Measurements from ENCODE around the gene CACNA1B. TPM values are rescaled to one million over a fixed set of nuclear protein-coding genes. Genes with fewer than 3 reads are reported as not detected.

The CACNA1B gene
- total and polyA plus RNA-seq, 9 of the 15 experiments (the other 6 are each of a cell fraction or from before 2014, with no cell fraction given) = 0.01 to 0.04 TPM; not detected in 7

DNA sequence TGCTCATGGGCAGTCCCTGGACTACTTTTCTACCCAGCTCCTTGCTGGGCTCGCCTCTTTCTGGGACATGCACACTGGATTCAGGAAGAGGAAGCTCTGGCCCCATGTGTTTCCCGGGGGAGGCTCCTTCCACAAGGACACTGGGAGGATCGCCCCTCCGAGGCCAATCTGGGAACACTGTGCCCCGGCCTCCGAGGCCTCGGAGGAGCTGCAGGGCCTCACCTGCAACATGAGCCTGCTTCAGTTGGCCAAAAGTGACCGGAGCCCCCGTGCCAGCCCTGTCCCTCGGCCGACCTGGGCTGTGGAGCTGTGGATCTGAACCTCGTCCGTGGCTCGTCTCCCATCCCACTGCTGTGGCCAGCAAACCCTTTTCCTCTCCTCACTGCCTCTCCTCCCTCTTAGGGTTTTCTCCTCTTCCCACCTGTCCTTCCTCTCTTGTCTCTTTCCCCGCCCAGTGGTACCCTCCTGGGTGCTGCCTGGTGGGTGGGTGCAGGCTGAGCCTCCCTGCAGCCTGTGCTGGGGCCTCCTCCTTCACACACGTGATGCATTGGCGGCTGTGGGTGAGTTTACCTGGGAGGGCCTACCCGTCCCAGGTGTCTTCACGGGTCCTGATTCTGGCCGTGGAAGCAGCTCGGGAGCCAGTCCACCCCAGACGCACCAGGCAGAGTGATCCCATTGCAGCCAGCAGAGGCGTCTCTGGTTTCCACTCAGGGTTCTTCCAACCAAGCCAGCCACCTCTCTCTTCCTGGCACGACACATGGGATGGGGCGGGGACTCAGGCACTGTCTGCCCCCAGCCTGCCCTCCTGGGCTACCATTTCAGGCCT, 241.8 kb downstream of the CACNA1B start:
- ATAC-seq (no peak), DNase-seq (ENCODE audit: extremely low read depth in 1 of 4, low spot score in 3 of 4) (no peak), FAIRE-seq (no peak)
- no TSS peak for BruUV-seq (replicated peaks)
- Histone ChIP-seq H3K9ac (ENCODE audit: insufficient read depth in 1 of 2, low read depth in 2 of 2, low read length in 2 of 2) (no peak overlapping the region), H3K27me3 (ENCODE audit: control insufficient read depth in 2 of 2, insufficient read depth in 2 of 2, low read length in 2 of 2) (peaks cover 25 to 77% of the 10 kb centered on the region in 2 experiments), H4K20me1 (replicated peaks; ENCODE audit: control insufficient read depth, insufficient read depth, low read length) (no peaks in the 10 kb centered on the region), H3K27ac (ENCODE audit: extremely low read depth, low read depth, low read length) (no peak overlapping the region), H3K79me2 (ENCODE audit: control insufficient read depth, insufficient read depth, low read length) (no peaks in the 10 kb centered on the region), H3K36me3 (ENCODE audit: control insufficient read depth, insufficient read depth, low read length) (no peaks in the 10 kb centered on the region), H2AFZ (ENCODE audit: low read depth, low read length) (no peak overlapping the region), H3K9me1 (ENCODE audit: control insufficient read depth, insufficient read depth, low read length) (no peaks in the 10 kb centered on the region), H3K4me3 (no peak overlapping the region), H3K4me2 (ENCODE audit: insufficient read depth, low read length) (no peak overlapping the region), H3K4me1 (replicated peaks in 1 of 2; ENCODE audit: control insufficient read depth in 2 of 2, insufficient read depth in 2 of 2, low read length in 2 of 2) (peaks cover 0 to 15% of the 10 kb centered on the region in 2 experiments; a peak in 2 of 5 replicates), H3K9me3 (replicated peaks; ENCODE audit: control insufficient read depth, insufficient read depth, low read depth, low read length) (no peaks in the 10 kb centered on the region)
- intact Hi-C loops (cut with micrococcal nuclease) = no loop called here
- ChIA-PET CTCF (ENCODE audit: low intra/inter-chr PET ratio) (no interaction called here), POLR2A (no interaction called here)
- WGBS (ENCODE audit: insufficient coverage, low coverage, missing lambda C conversion rate) = 1% methylated on average over 20 of the region's 25 CpGs
- TF ChIP-seq ILF3 (IDR thresholded peaks at IDR 0.05; ENCODE audit: borderline replicate concordance) (no peak), ZNF224 (CRISPR knock-in tag; IDR thresholded peaks at IDR 0.05) (no peak), C11orf30 (IDR thresholded peaks at IDR 0.05; ENCODE audit: low read depth) (no peak), TCFL5 (CRISPR knock-in tag; conservative IDR thresholded peaks at IDR 0.05) (no peak), E2F3 (CRISPR knock-in tag; IDR thresholded peaks at IDR 0.05) (no peak), ZNF699 (CRISPR knock-in tag; IDR thresholded peaks at IDR 0.05; ENCODE audit: insufficient replicate concordance) (no peak), NELFE (IDR thresholded peaks at IDR 0.05; ENCODE audit: insufficient read depth, insufficient read length) (no peak), LARP7 (IDR thresholded peaks at IDR 0.05) (no peak), SREBF2 (CRISPR knock-in tag; IDR thresholded peaks at IDR 0.05) (no peak)
- TF ChIP-seq, protein P1, sequence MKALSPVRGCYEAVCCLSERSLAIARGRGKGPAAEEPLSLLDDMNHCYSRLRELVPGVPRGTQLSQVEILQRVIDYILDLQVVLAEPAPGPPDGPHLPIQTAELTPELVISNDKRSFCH (CRISPR knock-in tag; IDR thresholded peaks at IDR 0.05) = no peak
- TF ChIP-seq, protein P1 (tag; IDR thresholded peaks at IDR 0.05) = no peak
- TF ChIP-seq, protein P2, sequence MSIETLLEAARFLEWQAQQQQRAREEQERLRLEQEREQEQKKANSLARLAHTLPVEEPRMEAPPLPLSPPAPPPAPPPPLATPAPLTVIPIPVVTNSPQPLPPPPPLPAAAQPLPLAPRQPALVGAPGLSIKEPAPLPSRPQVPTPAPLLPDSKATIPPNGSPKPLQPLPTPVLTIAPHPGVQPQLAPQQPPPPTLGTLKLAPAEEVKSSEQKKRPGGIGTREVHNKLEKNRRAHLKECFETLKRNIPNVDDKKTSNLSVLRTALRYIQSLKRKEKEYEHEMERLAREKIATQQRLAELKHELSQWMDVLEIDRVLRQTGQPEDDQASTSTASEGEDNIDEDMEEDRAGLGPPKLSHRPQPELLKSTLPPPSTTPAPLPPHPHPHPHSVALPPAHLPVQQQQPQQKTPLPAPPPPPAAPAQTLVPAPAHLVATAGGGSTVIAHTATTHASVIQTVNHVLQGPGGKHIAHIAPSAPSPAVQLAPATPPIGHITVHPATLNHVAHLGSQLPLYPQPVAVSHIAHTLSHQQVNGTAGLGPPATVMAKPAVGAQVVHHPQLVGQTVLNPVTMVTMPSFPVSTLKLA (conservative IDR thresholded peaks at IDR 0.05) = no peak
- TF ChIP-seq, protein P3, sequence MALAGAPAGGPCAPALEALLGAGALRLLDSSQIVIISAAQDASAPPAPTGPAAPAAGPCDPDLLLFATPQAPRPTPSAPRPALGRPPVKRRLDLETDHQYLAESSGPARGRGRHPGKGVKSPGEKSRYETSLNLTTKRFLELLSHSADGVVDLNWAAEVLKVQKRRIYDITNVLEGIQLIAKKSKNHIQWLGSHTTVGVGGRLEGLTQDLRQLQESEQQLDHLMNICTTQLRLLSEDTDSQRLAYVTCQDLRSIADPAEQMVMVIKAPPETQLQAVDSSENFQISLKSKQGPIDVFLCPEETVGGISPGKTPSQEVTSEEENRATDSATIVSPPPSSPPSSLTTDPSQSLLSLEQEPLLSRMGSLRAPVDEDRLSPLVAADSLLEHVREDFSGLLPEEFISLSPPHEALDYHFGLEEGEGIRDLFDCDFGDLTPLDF (CRISPR knock-in tag; IDR thresholded peaks at IDR 0.05) = no peak
- in situ Hi-C loops (cut with MboI) = no loop called here
